HG03280 (cell line): ENCODE results near the gene LPCAT1.

Experiments used
- ATAC-seq: cut with Tn5 transposase; IDR thresholded peaks from one replicate; pipeline ENCODE4 v1.9.1; 2021; ENCODE audit warnings: mild to moderate bottlenecking, moderate library complexity; ENCODE audit not compliant: unreplicated experiment

The LPCAT1 gene

DNA sequence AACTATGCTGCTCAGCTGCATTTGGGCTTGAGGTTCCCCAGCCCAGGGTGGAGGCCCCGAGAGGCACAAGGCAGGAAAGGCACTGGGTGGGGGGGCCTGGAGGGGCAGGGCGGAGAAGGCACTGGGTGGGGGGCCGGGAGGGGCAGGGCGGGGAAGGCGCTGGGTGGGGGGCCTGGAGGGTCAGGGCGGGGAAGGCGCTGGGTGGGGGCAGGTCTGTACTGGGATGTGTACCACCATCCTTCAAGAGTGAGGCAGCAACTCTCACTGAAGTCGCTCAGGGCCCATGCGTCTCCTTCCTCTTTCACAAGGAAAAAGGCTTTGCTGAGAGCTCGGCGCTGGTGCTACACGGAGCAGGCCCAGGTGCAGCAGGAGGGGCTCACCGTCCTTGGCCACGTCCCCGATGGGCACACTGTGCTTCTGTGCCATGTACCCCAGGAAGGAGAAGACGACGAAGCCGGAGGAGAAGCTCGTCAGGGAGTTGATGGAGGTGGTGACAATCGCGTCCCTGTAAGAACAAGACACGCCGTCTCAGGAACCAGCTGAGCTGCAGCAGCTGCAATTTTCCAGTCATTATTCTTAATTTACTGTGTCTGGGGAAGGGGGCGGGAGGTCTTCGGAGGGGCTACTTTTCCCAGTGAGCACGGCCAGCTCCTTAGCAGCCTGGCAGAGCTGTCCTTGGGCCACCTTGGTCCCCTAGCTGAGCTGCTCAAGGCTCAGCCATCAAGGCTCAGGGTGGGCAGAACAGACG lies 109.3 kb downstream of the LPCAT1 start:
- ATAC-seq: no peak

DNA sequence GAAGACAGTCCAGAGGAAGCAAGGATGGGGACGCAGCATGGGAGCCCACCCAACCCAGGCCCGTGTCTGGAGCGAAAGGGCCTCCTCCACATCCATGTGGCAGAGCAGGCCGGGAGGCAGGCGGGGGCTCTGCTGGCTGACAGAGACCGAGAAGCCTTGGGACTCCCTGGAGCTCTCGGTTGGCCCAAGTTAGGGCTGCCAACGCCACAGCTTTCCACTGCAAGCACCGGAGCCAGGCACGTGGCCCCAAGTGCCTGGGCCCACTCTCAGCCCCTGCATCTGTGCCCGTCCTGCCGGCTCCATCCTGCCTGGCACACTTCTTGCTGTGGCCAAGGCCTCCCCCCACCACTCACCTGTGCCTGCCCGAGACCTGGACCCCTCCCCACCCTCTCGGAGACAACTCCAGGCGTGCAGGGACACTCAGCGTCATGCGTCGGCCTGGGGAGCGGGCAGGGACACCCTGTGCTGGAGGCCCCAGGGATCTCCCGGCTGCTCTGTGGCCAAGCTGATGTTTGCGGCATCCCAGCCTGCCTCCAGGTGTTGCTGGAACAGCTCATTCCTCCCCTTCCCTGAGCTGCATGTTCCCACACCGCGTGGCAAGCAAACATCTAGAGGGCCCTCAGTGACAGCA lies 110.0 kb downstream of the LPCAT1 start:
- ATAC-seq: no peak

DNA sequence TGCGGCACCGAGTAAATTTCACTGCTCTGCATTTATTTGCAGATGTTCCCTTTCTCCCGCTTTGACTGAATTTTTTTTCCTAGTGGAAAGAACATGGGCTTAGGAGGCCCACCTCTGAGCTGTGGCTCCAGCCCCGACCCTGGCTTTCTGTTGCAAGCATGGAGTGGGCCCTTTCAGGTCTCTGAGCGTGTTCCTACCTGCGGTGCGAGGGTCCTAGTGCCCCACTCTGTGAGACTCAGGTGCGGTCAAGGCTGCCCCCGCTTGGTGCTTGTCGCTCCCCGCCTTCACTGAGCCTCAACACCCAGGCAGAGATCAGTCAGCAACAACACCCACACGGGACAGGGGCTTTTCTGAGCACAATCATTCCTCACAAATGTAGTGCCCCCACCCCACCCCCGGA lies 110.5 kb downstream of the LPCAT1 start:
- ATAC-seq: no peak

DNA sequence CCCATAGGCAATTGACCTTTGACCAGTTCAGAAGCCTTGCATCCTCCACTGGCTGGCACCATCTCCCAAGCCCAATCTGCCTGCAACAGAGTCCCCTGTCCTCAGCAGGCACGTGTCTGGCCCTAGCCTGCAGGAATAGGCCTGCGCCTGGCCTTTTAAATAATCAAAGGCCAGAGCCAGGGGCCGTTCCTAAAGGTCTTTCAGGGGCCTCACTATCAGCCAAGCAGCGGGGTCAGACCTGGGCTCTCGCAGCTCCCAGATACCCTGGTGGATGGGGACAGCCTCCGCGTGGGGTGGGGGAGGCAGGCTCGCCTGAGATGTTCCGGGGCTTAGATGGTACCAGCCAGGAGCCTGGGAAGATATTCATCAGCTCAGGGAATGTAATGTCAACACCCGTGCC lies 111.1 kb downstream of the LPCAT1 start:
- no peak for ATAC-seq

DNA sequence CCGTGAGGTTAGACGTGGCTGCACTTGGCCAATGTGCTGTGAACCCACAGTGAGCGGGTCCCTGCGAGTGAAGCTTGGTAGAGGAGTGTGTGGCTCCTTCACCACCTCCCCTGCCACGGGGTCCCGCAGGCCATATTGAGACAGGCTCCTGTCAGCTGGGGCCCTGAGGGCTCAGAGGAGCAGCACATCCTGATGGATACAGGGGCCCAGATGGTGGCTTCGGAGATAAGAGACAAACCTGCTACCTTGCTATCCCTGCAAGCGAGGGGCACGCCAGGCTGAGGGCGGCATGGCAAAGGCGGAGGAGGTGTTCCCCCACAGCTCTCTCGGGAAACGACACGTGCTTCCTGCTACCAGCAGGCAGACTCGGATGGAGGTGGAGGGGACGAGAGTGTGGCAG lies 111.6 kb downstream of the LPCAT1 start:
- no peak for ATAC-seq
